Measurements from ENCODE around the gene TGIF2.
"Not testable (repeated sequence)": the region's sequence is repeated elsewhere in the genome, so short reads cannot be mapped to it uniquely, and the experiment has no call there.

TGIF2 gene

GRCh38 chr20:36547186-36548005 is 26.0 kb upstream of the TGIF2 start:
- FAIRE-seq: no peak

GRCh38 chr20:36548006-36548315 is 25.4 kb upstream of the TGIF2 start:
- FAIRE-seq: no peak

GRCh38 chr20:36548704-36549627 is 24.4 kb upstream of the TGIF2 start:
- no peak for FAIRE-seq

- no peak for FAIRE-seq
Observed at GRCh38 chr20:36549628-36549941, 23.8 kb upstream of the TGIF2 start.

GRCh38 chr20:36549942-36550789 is 23.2 kb upstream of the TGIF2 start:
- FAIRE-seq: no peak

- no peak for FAIRE-seq
Observed at GRCh38 chr20:36550790-36551299, 22.6 kb upstream of the TGIF2 start.

GRCh38 chr20:36555248-36555647 is 18.1 kb upstream of the TGIF2 start:
- FAIRE-seq: no peak

GRCh38 chr20:36562724-36563123 is 10.7 kb upstream of the TGIF2 start:
- no peak for FAIRE-seq

GRCh38 chr20:36563374-36563773 is 10.0 kb upstream of the TGIF2 start:
- FAIRE-seq: no peak

- FAIRE-seq: not testable (repeated sequence)
Observed at GRCh38 chr20:36564078-36564725, 9.2 kb upstream of the TGIF2 start.

- FAIRE-seq: not testable (repeated sequence)
Observed at GRCh38 chr20:36564726-36565121, 8.7 kb upstream of the TGIF2 start.

- no peak for FAIRE-seq
Observed at GRCh38 chr20:36565520-36565919, 7.9 kb upstream of the TGIF2 start.

- no peak for FAIRE-seq
Observed at GRCh38 chr20:36569847-36570429, 3.5 kb upstream of the TGIF2 start.

- FAIRE-seq: no peak
Observed at GRCh38 chr20:36571564-36572504, 1.6 kb upstream of the TGIF2 start.

- FAIRE-seq: no peak
Observed at GRCh38 chr20:36572701-36573102, 695 bp upstream of the TGIF2 start.

- no peak for FAIRE-seq
Observed at GRCh38 chr20:36573798-36574365, 485 bp downstream of the TGIF2 start.

- no peak for FAIRE-seq
Observed at GRCh38 chr20:36574366-36575135, 1.2 kb downstream of the TGIF2 start.

- no peak for FAIRE-seq
Observed at GRCh38 chr20:36576081-36576445, 2.7 kb downstream of the TGIF2 start.

- no peak for FAIRE-seq
Observed at GRCh38 chr20:36578356-36579041, 5.1 kb downstream of the TGIF2 start.

All from G401.6 (cell line).